Measurements from ENCODE around the gene NEGR1. TPM values are rescaled to one million over a fixed set of nuclear protein-coding genes. Genes with fewer than 3 reads are reported as not detected.

NEGR1 gene
- total and polyA plus RNA-seq, 9 of the 15 experiments (the other 6 are each of a cell fraction or from before 2014, with no cell fraction given), result not detected

DNA sequence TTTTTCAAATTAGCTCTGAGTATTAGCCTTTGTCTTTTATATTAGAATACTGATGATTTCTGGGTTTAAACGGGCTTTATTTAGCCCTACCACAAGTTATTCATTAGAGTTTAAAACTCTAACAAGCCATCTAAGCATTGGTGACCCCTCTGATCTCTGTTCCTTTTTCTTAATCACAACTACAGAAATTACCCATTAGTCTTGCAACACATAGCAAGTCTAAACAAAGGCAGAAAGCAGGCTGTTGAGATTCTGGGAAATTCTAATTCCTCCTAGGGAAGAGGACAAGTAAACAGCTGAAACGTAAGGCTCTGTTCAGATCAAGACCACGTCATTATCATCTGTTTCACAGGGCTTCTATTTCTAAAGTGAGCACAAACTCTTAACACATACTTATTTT, 710.3 kb downstream of the NEGR1 start:
- BruUV-seq (replicated peaks), result no TSS peak
- H3K36me3 ChIP-seq (ENCODE audit: control insufficient read depth, insufficient read depth, low read length), result no peaks in the 10 kb centered on the region
- no peak for FAIRE-seq

More for the DNA sequence above, 710.3 kb downstream of the NEGR1 start:
- Histone ChIP-seq H3K27ac (ENCODE audit: extremely low read depth, low read depth, low read length) (no peak overlapping the region), H4K20me1 (replicated peaks; ENCODE audit: control insufficient read depth, insufficient read depth, low read length) (no peaks in the 10 kb centered on the region), H3K4me2 (ENCODE audit: insufficient read depth, low read length) (no peak overlapping the region), H2AFZ (ENCODE audit: low read depth, low read length) (no peak overlapping the region), H3K9ac (ENCODE audit: insufficient read depth in 1 of 2, low read depth in 2 of 2, low read length in 2 of 2) (no peak overlapping the region), H3K9me1 (ENCODE audit: control insufficient read depth, insufficient read depth, low read length) (no peaks in the 10 kb centered on the region), H3K4me1 (replicated peaks in 1 of 2; ENCODE audit: control insufficient read depth in 2 of 2, insufficient read depth in 2 of 2, low read length in 2 of 2) (no peaks in the 10 kb centered on the region), H3K4me3 (no peak overlapping the region), H3K79me2 (ENCODE audit: control insufficient read depth, insufficient read depth, low read length) (no peaks in the 10 kb centered on the region), H3K27me3 (ENCODE audit: control insufficient read depth in 2 of 2, insufficient read depth in 2 of 2, low read length in 2 of 2) (no peaks in the 10 kb centered on the region), H3K9me3 (replicated peaks; ENCODE audit: control insufficient read depth, insufficient read depth, low read depth, low read length) (no peaks in the 10 kb centered on the region)
- ATAC-seq (no peak), DNase-seq (ENCODE audit: extremely low read depth in 1 of 4, low spot score in 3 of 4) (no peak)
- intact Hi-C loops (cut with micrococcal nuclease) (no loop called here), in situ Hi-C loops (cut with MboI) (no loop called here)
- ChIA-PET POLR2A (no interaction called here), CTCF (ENCODE audit: low intra/inter-chr PET ratio) (interaction anchor here (0.7 kb wide), 1 partner anchor 15 kb away, joined by 3 read pairs; no protein-coding TSS in a partner anchor)
- no peak for TF ChIP-seq FOXJ2 (tag; IDR thresholded peaks at IDR 0.05)
- TF ChIP-seq ZNF224 (CRISPR knock-in tag; IDR thresholded peaks at IDR 0.05), result no peak
- TF ChIP-seq SMAD4 (CRISPR knock-in tag; conservative IDR thresholded peaks at IDR 0.05), result no peak
- no peak for TF ChIP-seq PHF21A (IDR thresholded peaks at IDR 0.05; ENCODE audit: borderline replicate concordance, low read depth)
- TF ChIP-seq ETV1 (tag; conservative IDR thresholded peaks at IDR 0.05; ENCODE audit: low read depth), result no peak
- no peak for TF ChIP-seq TRIM24 (IDR thresholded peaks at IDR 0.05)
- no peak for TF ChIP-seq NONO (IDR thresholded peaks at IDR 0.05; ENCODE audit: low read depth in 2 of 2, low read length in 1 of 2)
- TF ChIP-seq TAF1 (IDR thresholded peaks at IDR 0.05; ENCODE audit: control insufficient read depth, extremely low read depth, insufficient read depth, low read length, severe bottlenecking), result no peak
- TF ChIP-seq ATF7 (IDR thresholded peaks at IDR 0.05), result no peak
- TF ChIP-seq ARID3A (IDR thresholded peaks at IDR 0.05; ENCODE audit: borderline replicate concordance, low read depth, low read length), result no peak
- no peak for TF ChIP-seq PURB (CRISPR knock-in tag; IDR thresholded peaks at IDR 0.05; ENCODE audit: low read depth)
- no peak for TF ChIP-seq TRIM25 (IDR thresholded peaks at IDR 0.05; ENCODE audit: borderline replicate concordance)
- TF ChIP-seq, protein P1, sequence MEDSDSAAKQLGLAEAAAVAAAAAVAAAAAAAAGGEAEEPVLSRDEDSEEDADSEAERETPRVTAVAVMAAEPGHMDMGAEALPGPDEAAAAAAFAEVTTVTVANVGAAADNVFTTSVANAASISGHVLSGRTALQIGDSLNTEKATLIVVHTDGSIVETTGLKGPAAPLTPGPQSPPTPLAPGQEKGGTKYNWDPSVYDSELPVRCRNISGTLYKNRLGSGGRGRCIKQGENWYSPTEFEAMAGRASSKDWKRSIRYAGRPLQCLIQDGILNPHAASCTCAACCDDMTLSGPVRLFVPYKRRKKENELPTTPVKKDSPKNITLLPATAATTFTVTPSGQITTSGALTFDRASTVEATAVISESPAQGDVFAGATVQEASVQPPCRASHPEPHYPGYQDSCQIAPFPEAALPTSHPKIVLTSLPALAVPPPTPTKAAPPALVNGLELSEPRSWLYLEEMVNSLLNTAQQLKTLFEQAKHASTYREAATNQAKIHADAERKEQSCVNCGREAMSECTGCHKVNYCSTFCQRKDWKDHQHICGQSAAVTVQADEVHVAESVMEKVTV (CRISPR knock-in tag; IDR thresholded peaks at IDR 0.05), result no peak
- TF ChIP-seq GATAD2A (IDR thresholded peaks at IDR 0.05), result no peak
- TF ChIP-seq HSF4 (CRISPR knock-in tag; IDR thresholded peaks at IDR 0.05; ENCODE audit: borderline replicate concordance), result no peak
- TF ChIP-seq ZKSCAN1 (IDR thresholded peaks at IDR 0.05; ENCODE audit: low read depth, low read length), result no peak
- no peak for TF ChIP-seq PHTF2 (CRISPR knock-in tag; IDR thresholded peaks at IDR 0.05)
- WGBS (ENCODE audit: insufficient coverage, low coverage, missing lambda C conversion rate), result 0% methylated on average over 3 of the region's 3 CpGs
